HL-60/S4 (cell line): Measurements from ENCODE around the gene ZNRD2.
"Not testable (repeated sequence)": the region's sequence is repeated elsewhere in the genome, so short reads cannot be mapped to it uniquely, and the experiment has no call there.

Experiments
- in situ Hi-C: fragments of 300-500 bp; cut with MboI; formaldehyde crosslinking; loops from 2 replicates; pipeline ENCODE4 v1.14.3; 2022; ENCODE audit warnings: low sequenced_read_pairs

Gene ZNRD2

GRCh38 chr11:65554842-65555430 lies 15.3 kb upstream of the ZNRD2 start:
- in situ Hi-C loops, result no loop called here

GRCh38 chr11:65555693-65556231 lies 14.5 kb upstream of the ZNRD2 start:
- in situ Hi-C loops, result no loop called here

GRCh38 chr11:65556470-65557279 lies 13.6 kb upstream of the ZNRD2 start:
- in situ Hi-C loops, result no loop called here

- in situ Hi-C loops, result no loop called here
These were observed 12.8 kb upstream of the ZNRD2 start for GRCh38 chr11:65557280-65558001.

- in situ Hi-C loops, result no loop called here
These were observed 12.0 kb upstream of the ZNRD2 start, which contains the start of gene LTBP3 for GRCh38 chr11:65558002-65558929. LTBP3 (minus strand) TSS chr11:65558359; CDS start chr11:65557959, 400 bp downstream.

GRCh38 chr11:65558930-65559509 lies 11.3 kb upstream of the ZNRD2 start:
- in situ Hi-C loops, result no loop called here

GRCh38 chr11:65559535-65559934 lies 10.7 kb upstream of the ZNRD2 start:
- in situ Hi-C loops, result no loop called here

- in situ Hi-C loops, result no loop called here
These were observed 10.2 kb upstream of the ZNRD2 start for GRCh38 chr11:65559951-65560537.

- in situ Hi-C loops, result no loop called here
These were observed 9.5 kb upstream of the ZNRD2 start for GRCh38 chr11:65560555-65561418.

- in situ Hi-C loops, result no loop called here
These were observed 8.3 kb upstream of the ZNRD2 start for GRCh38 chr11:65562020-65562419.

GRCh38 chr11:65562788-65563187 lies 7.5 kb upstream of the ZNRD2 start:
- in situ Hi-C loops, result no loop called here

GRCh38 chr11:65563601-65564000 lies 6.7 kb upstream of the ZNRD2 start:
- in situ Hi-C loops, result no loop called here

- in situ Hi-C loops, result not testable (repeated sequence)
These were observed 5.3 kb upstream of the ZNRD2 start for GRCh38 chr11:65564879-65565559.

GRCh38 chr11:65565624-65566453 lies 4.4 kb upstream of the ZNRD2 start:
- in situ Hi-C loops, result no loop called here

- in situ Hi-C loops, result no loop called here
These were observed 909 bp upstream of the ZNRD2 start for GRCh38 chr11:65569164-65569972.

- in situ Hi-C loops, result no loop called here
These were observed 1.1 kb downstream of the ZNRD2 start for GRCh38 chr11:65571420-65571819.
